ENCODE results near the gene CRAT.

CRAT gene

GRCh38 chr9:129089246-129089645 is 21.3 kb downstream of the CRAT start:
- DNase-seq (ENCODE audit: low spot score), result no peak

- DNase-seq (ENCODE audit: low spot score), result no peak
These were observed 26.5 kb downstream of the CRAT start for GRCh38 chr9:129084087-129084486.

DNA sequence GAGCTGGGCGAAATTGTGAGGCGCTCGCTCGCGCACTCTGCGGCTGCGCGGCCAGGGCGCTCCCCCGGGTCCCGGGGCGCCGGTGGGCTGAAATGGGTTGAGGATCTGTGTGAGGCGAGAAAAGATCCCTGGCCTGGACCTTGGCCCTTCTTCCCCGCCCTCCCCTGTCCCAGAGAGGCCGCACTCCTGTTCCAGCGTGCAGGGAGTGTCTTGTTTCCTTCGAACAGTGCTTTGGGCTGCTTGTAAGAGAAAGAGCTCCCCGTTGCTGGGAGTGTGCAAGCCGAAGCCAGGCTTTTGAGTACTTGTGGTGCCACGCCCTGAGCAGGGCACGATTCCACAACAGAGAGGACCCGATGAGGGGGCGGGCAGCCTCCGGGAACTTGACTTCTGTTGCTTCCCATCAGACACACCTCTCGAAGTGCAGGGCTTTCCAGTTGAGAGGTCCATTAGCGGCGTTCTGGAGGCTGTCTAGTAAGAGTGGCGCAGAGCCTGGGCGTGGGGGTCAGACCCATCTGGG is 29.1 kb downstream of the CRAT start:
- no peak for DNase-seq (ENCODE audit: low spot score)

GRCh38 chr9:129080601-129081387 is 29.8 kb downstream of the CRAT start, which contains the start of gene DOLPP1:
TSS of gene DOLPP1 (plus strand) at chr9:129081111. CDS start at chr9:129081132, 21 bp downstream.
- DNase-seq (ENCODE audit: low spot score), result peak; percentile 99

DNA sequence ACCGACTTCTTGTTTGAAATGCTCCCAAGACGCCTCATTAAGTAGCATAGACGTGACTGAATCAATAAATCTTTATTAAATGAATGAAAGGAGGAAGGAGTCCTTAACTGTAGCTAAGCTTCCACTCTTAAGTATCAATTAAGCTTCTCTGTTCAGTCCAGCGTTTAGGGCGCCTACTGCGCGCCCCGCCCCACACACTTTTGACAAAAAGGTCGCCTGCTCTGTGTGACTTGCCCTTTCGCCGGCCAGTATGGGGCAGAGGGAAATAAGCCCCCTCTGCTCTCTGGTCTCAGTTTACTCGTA is 30.3 kb downstream of the CRAT start:
- no peak for DNase-seq (ENCODE audit: low spot score)

GRCh38 chr9:129079829-129080228 is 30.8 kb downstream of the CRAT start:
- no peak for DNase-seq (ENCODE audit: low spot score)

GRCh38 chr9:129078691-129079503 is 31.7 kb downstream of the CRAT start:
- no peak for DNase-seq (ENCODE audit: low spot score)

- no peak for DNase-seq (ENCODE audit: low spot score)
These were observed 33.4 kb downstream of the CRAT start for GRCh38 chr9:129077236-129077635.

DNA sequence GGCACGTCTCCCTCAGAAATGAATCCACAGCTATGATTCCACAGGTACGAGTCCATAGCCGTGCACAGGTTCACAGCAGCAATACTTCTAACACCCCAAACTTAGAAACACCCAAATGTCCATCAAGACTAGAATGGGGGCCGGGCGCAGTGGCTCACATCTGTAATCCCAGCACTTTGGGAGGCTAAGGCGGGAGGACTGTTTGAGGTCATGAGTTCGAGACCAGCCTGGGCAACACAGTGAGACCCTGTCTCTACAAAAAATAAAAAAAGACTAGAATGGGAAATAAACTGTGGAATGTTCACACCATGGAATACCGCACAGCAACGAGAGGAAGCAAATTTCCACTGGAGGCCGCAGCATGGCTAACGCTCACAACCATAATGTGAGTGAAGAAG is 34.0 kb downstream of the CRAT start:
- DNase-seq (ENCODE audit: low spot score), result no peak

DNA sequence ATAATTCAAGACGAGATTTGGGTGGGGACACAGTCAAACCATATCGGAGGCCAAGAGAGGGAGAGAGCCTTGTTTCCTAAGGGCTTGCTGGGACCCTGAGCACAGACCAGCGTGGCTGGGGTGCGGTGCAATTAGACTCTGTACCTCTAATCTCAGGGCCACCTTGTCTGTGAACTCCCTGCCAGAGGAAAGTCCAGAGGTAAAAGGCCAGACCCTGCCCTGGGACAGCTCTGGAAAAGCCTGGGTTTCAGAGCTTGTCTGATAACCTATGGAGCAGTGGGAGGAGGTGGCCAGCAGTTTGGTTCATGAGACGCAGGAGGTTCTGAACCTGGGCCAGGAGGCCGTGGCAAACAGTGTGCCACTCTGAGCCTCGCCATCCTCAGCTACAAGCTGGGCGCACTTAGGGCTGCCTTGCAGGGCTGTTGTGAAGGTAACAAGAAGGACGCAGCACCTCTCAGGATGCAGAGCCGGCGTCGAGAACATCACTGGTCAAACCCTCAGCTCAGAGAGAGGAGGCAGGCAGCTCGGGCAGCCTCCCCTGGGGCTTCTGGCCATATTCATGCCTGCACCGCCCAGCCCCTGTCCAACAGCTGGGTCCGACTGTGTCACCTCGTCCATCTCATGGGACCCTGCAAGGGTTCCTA is 34.5 kb downstream of the CRAT start:
- DNase-seq (ENCODE audit: low spot score), result no peak

DNA sequence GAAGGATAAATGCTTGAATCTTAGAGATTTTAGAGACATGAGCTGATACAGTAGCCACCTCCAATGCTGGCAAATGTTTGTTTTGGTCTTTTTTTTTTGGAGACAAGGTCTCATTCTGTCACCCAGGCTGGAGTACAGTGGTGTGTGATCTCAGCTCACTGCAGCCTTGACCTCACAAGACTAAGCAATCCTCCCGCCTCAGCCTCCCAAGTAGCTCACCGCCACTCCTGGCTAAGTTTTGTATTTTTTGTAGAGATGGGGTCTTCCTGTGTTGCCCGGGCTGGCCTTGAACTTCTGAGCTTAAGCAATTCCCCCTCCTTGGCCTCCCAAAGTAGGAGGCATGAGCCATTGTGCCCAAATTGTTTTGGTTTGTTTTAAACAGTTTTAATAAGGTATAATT is 36.5 kb downstream of the CRAT start:
- no peak for DNase-seq (ENCODE audit: low spot score)

DNA sequence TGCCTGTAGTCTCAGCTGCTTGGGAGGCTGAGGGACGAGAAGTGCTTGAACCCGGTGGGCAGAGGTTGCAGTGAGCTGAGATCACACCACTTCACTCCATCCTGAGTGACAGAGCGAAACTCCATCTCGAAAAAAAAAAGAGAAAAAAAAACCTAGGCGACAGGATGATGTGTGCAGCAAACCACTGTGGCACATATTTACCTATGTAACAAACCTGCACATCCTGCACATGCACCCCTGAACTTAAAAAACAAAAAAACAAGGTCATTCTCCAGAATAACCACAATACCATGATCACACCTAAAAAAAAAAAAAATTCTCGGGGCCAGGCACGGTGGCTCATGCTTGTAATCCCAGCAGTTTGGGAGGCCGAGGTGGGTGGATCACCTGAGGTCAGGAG is 37.2 kb downstream of the CRAT start:
- no peak for DNase-seq (ENCODE audit: low spot score)

DNA sequence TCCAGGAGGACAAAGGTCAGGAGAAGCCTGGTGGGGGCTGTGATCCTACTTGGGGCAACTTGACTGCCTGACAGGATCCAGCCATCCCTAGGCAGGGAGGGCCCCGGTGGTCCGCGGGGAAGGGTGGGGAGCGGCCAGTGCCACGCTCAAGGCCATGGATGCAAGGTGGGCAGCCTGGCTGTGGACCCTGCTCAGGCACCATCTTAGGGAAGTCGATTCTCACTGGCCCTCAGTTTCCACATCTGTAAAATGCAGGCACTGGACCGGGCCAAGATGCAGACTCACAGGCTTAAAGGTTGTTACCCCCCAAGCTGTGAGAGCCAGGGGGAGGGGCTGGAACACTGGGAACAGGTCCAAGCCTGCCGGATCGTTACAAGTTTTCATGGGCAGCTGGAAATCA is 38.4 kb downstream of the CRAT start:
- DNase-seq (ENCODE audit: low spot score), result no peak

DNA sequence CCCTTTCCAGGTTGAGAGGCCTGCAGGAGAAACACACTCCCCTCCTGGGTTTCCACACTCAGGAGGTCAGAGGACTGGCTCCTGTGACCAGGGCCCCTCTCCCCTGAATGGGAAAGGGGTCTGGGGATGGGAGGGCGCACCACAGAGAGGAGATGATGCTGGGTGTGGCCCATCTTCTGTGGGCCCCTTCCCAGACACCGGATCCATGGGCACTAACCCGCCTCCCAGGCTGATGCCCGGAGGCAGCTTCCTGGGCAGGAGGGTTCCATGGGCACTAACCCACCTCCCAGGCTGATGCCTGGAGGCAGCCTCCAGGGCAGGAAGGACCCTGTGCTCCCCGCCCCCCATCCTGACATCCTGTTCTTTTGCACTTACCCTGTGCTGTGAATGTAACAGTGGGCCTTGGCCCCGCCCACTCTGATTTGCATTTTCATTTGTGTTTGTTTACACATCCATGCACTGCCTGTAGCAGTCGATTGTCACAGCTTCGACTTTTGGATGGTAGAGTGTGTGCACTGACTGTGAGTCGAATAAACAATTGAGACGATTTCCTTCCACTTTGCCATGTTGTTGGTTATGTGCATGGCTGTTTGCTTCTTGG is 39.0 kb downstream of the CRAT start:
- no peak for DNase-seq (ENCODE audit: low spot score)

DNA sequence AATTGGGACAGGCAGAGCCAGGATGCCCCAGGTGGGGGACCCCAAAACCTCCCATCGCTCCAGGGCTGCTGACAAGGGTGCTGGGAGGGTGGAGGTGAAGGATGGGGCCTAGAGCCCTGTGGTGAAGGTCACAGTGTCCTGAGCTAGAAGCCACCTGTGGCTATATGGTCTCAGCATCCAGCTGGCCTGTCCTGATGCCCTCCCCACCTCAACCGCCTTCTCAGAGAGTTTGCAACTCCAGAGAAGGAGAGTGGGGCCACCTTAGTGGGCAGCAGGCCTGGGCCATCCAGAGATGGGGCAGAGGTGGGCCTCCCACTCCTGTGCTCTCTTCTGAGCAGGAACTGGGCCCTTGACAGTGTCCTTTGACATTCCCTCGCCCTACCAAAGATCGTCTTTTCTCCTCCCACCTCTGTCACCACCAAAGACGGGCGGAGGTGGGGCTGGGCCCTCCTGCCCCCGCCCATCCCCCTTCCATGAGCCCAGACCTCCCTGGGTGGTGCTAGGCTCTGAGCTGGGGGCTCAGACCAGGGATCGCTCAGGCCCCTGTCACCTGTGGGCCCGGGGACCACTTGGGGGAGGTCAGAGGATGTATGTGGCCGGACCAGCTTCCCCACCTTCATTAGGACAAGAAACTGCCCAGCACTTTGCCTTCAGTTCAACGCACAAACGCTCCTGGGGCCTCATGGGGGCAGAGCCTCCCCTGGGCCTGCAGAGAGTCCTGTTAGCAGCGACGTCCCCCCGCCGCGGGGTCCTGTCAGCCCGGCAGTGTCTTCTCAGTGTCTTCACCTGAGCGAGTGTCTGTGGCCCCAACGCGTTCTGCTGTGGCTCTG is 39.7 kb downstream of the CRAT start:
- no peak for DNase-seq (ENCODE audit: low spot score)

GRCh38 chr9:129069862-129070641 is 40.5 kb downstream of the CRAT start:
- DNase-seq (ENCODE audit: low spot score), result no peak

DNA sequence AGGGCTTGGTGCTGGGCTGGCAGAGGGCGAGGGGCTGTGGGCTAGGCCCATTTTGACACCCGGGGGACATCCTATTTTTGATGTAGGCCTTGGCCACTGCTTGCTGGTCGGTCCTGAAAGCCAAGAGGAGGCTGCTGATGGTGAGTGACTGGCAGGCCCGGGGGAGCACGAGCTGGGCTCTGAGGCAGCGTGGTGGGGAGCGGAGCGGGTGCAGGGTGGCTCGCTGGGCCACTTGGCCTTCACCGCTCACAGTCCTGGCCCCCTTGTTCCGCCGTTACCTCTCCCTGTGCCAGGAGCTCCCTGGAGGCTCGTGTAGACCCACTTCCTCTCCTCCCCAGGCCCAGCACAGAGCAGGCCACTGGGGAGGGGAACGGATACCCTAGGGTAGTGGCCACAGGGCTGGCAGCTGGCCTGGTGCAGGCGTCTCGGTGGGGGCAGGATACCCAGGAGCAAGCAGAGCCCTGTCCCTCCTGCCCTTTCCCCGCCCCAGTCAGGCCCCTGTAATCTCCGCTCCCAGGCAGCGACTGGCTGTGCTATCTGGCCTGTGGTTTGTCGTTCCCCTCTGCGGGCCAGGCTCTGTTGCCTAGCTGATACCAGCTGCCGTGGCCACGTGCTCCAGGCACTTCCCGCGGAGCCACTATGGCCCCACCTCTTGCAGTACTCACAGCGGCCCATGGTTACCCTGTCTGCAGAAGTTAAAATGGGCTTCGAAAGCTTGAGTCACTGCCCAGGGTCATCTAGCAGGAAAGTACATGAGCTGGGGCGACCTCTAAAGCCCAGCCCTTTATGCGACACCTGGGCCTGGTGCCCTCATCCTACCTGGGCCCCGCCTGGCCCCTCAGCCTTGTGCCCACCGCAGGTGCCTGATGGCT is 41.4 kb downstream of the CRAT start:
- DNase-seq (ENCODE audit: low spot score), result peak; percentile 64

- DNase-seq (ENCODE audit: low spot score), result no peak
These were observed 42.5 kb downstream of the CRAT start for GRCh38 chr9:129068110-129068509.

DNA sequence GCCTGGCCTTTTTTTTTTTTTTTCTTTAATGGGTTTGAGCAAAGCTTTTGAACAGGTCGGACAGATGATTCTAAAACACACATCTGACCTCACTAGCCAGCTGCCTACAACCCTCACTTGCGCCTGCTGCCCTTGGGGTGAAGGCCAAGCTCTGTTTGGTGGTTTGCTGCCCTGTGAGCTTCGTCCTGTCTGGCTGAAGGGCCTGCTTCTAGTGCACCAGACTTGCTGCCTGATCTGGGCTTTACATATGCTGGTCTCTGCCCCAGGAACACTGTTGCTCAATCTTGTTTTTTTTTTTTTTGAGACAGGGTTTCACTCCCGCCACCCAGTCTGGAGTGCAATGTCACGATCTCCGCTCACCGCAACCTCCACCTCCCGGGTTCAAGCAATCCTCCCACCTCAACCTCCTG is 46.1 kb downstream of the CRAT start:
- DNase-seq (ENCODE audit: low spot score), result no peak

- DNase-seq (ENCODE audit: low spot score), result no peak
These were observed 47.5 kb downstream of the CRAT start for GRCh38 chr9:129063061-129063460.
